Loucy (cell line): ENCODE data around the gene BABAM2.

Source experiments
- CTCF ChIP-seq: fragments of 200-600 bp; sonication (generic); conservative IDR thresholded peaks from 2 replicates; pipeline ENCODE4 v1.5.1; 2014; ENCODE audit warnings: mild to moderate bottlenecking, antibody characterized with exemption, low read length
- EZH2phosphoT487 ChIP-seq: fragments of 200-600 bp; IDR thresholded peaks from 2 replicates; pipeline ENCODE4 v1.6.1; 2018; ENCODE audit warnings: antibody characterized with exemption, mild to moderate bottlenecking, moderate library complexity, borderline replicate concordance

DNA sequence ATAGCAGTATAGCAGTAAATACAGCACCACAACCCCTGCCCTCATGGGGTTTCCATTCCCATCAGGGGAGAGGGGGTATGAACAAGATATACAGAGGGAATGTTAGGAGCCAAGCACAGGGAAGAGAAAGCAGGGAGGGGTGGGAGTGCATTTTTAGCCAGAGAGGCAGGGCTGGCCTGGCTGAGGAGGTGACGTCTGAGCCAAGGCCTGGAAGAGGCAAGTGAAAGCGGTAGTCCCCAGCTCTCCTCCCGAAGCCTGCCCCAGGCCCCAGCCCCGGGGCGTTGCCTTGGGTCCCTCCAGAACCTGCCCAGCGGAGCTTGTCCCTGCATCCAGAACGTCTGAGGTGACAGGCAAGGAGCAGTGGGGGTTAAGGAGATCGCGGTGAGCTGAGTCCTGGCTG lies 457.1 kb downstream of the BABAM2 start:
- TF ChIP-seq CTCF = no peak
- no peak for TF ChIP-seq EZH2phosphoT487
